ENCODE measurements around the gene TMEM52.

DNA sequence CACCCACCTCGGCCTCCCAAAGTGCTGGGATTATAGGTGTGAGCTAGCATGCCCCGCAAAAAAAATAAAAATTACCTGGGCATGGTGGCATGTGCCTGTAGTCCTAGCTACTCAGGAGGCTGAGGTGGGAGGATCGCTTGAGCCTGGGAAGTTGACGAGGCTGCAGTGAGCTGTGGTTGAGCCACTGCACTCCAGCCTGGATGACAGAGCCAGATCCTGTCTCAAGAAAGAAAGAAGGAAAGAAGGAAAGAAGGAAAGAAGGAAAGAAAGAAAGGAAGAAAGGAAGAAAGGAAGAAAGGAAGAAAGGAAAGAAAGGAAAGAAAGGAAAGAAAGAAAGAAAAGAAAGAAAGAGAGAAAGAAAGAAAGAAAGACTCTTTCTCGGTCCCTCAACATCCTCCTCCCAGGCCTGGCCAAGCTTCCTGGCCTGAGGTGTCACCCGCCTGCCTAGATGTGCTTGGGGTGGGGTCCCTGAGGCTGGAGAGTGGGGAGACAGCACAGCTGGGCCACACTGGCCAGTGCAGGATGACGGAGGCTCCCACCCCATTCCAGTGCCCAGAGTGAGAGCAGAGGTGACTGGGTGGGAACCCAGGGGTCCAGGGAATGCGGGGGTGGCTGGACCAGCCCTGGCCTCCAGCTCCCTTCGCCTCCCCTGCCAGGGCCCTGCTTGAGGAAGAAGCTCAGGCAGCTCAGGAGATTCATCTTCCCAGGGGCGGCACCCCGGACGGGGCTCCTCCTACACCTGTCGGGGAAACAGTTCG is 18.0 kb downstream of the TMEM52 start:
- TF ChIP-seq POLR2A (IDR thresholded peaks at IDR 0.05) (no peak), POLR2AphosphoS5 (IDR thresholded peaks at IDR 0.05) (no peak)
- TF ChIP-seq, protein P1, sequence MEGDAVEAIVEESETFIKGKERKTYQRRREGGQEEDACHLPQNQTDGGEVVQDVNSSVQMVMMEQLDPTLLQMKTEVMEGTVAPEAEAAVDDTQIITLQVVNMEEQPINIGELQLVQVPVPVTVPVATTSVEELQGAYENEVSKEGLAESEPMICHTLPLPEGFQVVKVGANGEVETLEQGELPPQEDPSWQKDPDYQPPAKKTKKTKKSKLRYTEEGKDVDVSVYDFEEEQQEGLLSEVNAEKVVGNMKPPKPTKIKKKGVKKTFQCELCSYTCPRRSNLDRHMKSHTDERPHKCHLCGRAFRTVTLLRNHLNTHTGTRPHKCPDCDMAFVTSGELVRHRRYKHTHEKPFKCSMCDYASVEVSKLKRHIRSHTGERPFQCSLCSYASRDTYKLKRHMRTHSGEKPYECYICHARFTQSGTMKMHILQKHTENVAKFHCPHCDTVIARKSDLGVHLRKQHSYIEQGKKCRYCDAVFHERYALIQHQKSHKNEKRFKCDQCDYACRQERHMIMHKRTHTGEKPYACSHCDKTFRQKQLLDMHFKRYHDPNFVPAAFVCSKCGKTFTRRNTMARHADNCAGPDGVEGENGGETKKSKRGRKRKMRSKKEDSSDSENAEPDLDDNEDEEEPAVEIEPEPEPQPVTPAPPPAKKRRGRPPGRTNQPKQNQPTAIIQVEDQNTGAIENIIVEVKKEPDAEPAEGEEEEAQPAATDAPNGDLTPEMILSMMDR (IDR thresholded peaks at IDR 0.05): no peak
